Mammary epithelial cell (primary cell): ENCODE data around the gene SLC5A3.

ENCODE experiments used
- EZH2 ChIP-seq: IDR thresholded peaks from 2 replicates; pipeline ENCODE4 v1.6.1; 2012; ENCODE audit warnings: low read length, inconsistent platforms, borderline replicate concordance
- TF ChIP-seq, protein P1 (sequence below), 2 donors: IDR thresholded peaks in 1 of 2; conservative IDR thresholded peaks in 1 of 2; 2 replicates each; pipeline ENCODE4 v1.5.1; 2011 to 2012; ENCODE audit warnings: inconsistent platforms in 2 of 2, low read length in 2 of 2, mild to moderate bottlenecking in 2 of 2, control low read depth in 1 of 2, low read depth in 1 of 2; ENCODE audit not compliant: insufficient read depth in 1 of 2; ENCODE audit errors: extremely low read depth in 1 of 2

DNA sequence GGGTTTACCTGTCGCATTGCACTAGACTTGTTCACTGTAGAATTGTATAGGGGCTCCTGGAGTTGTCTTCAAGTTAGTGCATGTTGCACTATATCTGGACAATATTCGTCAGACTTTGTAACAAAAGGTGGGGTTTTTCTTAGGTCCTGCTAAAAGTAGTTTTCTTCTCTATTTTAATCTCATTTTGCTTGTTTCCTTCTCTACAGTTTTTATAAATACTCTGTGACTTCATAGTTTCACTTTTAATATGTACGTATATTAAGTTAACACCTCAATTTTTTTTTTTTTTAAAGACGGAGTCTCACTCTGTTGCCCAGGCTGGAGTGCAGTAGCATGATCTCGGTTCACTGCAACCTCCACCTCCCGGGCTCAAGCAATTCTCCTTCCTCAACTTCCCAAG is 26.5 kb upstream of the SLC5A3 start:
- TF ChIP-seq, protein P1, sequence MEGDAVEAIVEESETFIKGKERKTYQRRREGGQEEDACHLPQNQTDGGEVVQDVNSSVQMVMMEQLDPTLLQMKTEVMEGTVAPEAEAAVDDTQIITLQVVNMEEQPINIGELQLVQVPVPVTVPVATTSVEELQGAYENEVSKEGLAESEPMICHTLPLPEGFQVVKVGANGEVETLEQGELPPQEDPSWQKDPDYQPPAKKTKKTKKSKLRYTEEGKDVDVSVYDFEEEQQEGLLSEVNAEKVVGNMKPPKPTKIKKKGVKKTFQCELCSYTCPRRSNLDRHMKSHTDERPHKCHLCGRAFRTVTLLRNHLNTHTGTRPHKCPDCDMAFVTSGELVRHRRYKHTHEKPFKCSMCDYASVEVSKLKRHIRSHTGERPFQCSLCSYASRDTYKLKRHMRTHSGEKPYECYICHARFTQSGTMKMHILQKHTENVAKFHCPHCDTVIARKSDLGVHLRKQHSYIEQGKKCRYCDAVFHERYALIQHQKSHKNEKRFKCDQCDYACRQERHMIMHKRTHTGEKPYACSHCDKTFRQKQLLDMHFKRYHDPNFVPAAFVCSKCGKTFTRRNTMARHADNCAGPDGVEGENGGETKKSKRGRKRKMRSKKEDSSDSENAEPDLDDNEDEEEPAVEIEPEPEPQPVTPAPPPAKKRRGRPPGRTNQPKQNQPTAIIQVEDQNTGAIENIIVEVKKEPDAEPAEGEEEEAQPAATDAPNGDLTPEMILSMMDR (conservative IDR thresholded peaks at IDR 0.05 in 1 of 2, IDR thresholded peaks at IDR 0.05 in 1 of 2; ENCODE audit: extremely low read depth in 1 of 2, insufficient read depth in 1 of 2, low read depth in 1 of 2, low read length in 2 of 2): no peak
- no peak for TF ChIP-seq EZH2
